Measurements from ENCODE around the gene IGHMBP2. TPM values are rescaled to one million over a fixed set of nuclear protein-coding genes. Genes with fewer than 3 reads are reported as not detected.

IGHMBP2 gene
- total and polyA plus RNA-seq, 8 donors, result 8.5 to 41.3 (median 12.4) TPM

- intact Hi-C loops (cut with DNase I), result no loop called here
- WGBS, 2 donors, result 45 to 47% methylated on average over 30 of the region's 30 CpGs
- Histone ChIP-seq H3K36me3 (no peaks in the 10 kb centered on the region), H3K9me3 (no peaks in the 10 kb centered on the region), H3K27me3 (no peaks in the 10 kb centered on the region), H3K4me3 (no peak overlapping the region), H3K27ac (no peak overlapping the region), H3K4me1 (no peaks in the 10 kb centered on the region)
- FAIRE-seq (no peak), ATAC-seq (peak in 3 of 4 donors; percentile 52 to 60 (median 55)), DNase-seq (peak in 1 of 6 donors; percentile 38)
- TF ChIP-seq CTCF (IDR thresholded peaks at IDR 0.05), result no peak
These were observed 51.3 kb downstream of the IGHMBP2 start for GRCh38 chr11:68954836-68955606.

GRCh38 chr11:68955607-68955958 is 51.9 kb downstream of the IGHMBP2 start:
- 35 to 39% methylated on average over 5 of the region's 5 CpGs for WGBS, 2 donors
- peak in 1 of 6 donors; percentile 34 for DNase-seq
- FAIRE-seq, result no peak
- H3K27ac ChIP-seq, result no peak overlapping the region
- no peak for TF ChIP-seq CTCF (IDR thresholded peaks at IDR 0.05)
- H3K4me3 ChIP-seq, result no peak overlapping the region
- no peaks in the 10 kb centered on the region for H3K9me3 ChIP-seq
- intact Hi-C loops (cut with DNase I), result no loop called here
- no peaks in the 10 kb centered on the region for H3K27me3 ChIP-seq
- no peaks in the 10 kb centered on the region for H3K36me3 ChIP-seq
- ATAC-seq, result no peak
- H3K4me1 ChIP-seq, result no peaks in the 10 kb centered on the region

- FAIRE-seq (no peak), ATAC-seq (peak in 1 of 4 donors; percentile 36), DNase-seq (peak in 1 of 6 donors; percentile 8)
- Histone ChIP-seq H3K4me1 (no peaks in the 10 kb centered on the region), H3K27ac (no peak overlapping the region), H3K36me3 (no peaks in the 10 kb centered on the region), H3K4me3 (no peak overlapping the region), H3K9me3 (no peaks in the 10 kb centered on the region), H3K27me3 (no peaks in the 10 kb centered on the region)
- WGBS, 2 donors, result 6 to 11% methylated on average over 12 of the region's 12 CpGs
- TF ChIP-seq CTCF (IDR thresholded peaks at IDR 0.05), result no peak
- intact Hi-C loops (cut with DNase I), result no loop called here
These were observed 52.5 kb downstream of the IGHMBP2 start for GRCh38 chr11:68956142-68956541.

- Histone ChIP-seq H3K36me3 (no peaks in the 10 kb centered on the region), H3K9me3 (no peaks in the 10 kb centered on the region), H3K4me3 (no peak overlapping the region), H3K4me1 (no peaks in the 10 kb centered on the region), H3K27ac (no peak overlapping the region), H3K27me3 (no peaks in the 10 kb centered on the region)
- 61 to 71% methylated on average over 12 of the region's 12 CpGs for WGBS, 2 donors
- DNase-seq (no peak), FAIRE-seq (no peak), ATAC-seq (no peak)
- intact Hi-C loops (cut with DNase I), result no loop called here
- no peak for TF ChIP-seq CTCF (IDR thresholded peaks at IDR 0.05)
These were observed 53.0 kb downstream of the IGHMBP2 start for GRCh38 chr11:68956547-68957254.

GRCh38 chr11:68958211-68958610 is 54.5 kb downstream of the IGHMBP2 start:
- TF ChIP-seq CTCF (IDR thresholded peaks at IDR 0.05), result no peak
- H3K4me1 ChIP-seq, result no peaks in the 10 kb centered on the region
- ATAC-seq (no peak), DNase-seq (no peak), FAIRE-seq (no peak)
- no peaks in the 10 kb centered on the region for H3K27me3 ChIP-seq
- H3K36me3 ChIP-seq, result no peaks in the 10 kb centered on the region
- WGBS, 2 donors, result 78 to 82% methylated on average over 9 of the region's 9 CpGs
- no peak overlapping the region for H3K4me3 ChIP-seq
- intact Hi-C loops (cut with DNase I), result no loop called here
- no peak overlapping the region for H3K27ac ChIP-seq
- no peaks in the 10 kb centered on the region for H3K9me3 ChIP-seq

Data from pancreas (tissue), 10 donors.